ENCODE data around the gene TNFRSF6B. TPM values are rescaled to one million over a fixed set of nuclear protein-coding genes. Genes with fewer than 3 reads are reported as not detected.

The TNFRSF6B gene
- polyA plus RNA-seq, 1 of the 3 experiments (the other 2 are of a cell fraction): 9.4 TPM

- TF ChIP-seq POLR2AphosphoS5 (IDR thresholded peaks at IDR 0.05; ENCODE audit: low read depth, low read length) (0 out of 2 replicates have a peak, but pooled peaks have one; percentile 2), IRF3 (IDR thresholded peaks at IDR 0.05; ENCODE audit: low read depth, low read length) (no peak)
- no peak overlapping the region for H3K4me3 ChIP-seq (ENCODE audit: low read depth in 2 of 2, low read length in 1 of 2)
- H2AFZ ChIP-seq (ENCODE audit: low read depth): no peak overlapping the region
- H3K27me3 ChIP-seq (ENCODE audit: insufficient read depth): no peaks in the 10 kb centered on the region
- peak overlapping the region in 1 of 2 experiments; percentile 85; a peak in 2 of 4 replicates for H3K27ac ChIP-seq (ENCODE audit: low read depth in 2 of 2, low read length in 1 of 2)
- no peaks in the 10 kb centered on the region for H3K9me2 ChIP-seq
- 95% methylated on average over 16 of the region's 43 CpGs for WGBS (ENCODE audit: low lambda C conversion rate)
- no peaks in the 10 kb centered on the region for H3K9me3 ChIP-seq
- peak; percentile 38 for DNase-seq
- H3K4me2 ChIP-seq: no peak overlapping the region
- H3F3A ChIP-seq (replicated peaks; ENCODE audit: insufficient read depth): no peaks in the 10 kb centered on the region
- H4K20me1 ChIP-seq (ENCODE audit: insufficient read depth): no peaks in the 10 kb centered on the region
- ChIA-PET POLR2A (no interaction called here), CTCF (interaction anchor here (0.5 to 1.7 kb wide), 2 partner anchors 162 to 274 kb away, joined by 5 to 6 read pairs; no protein-coding TSS in a partner anchor)
- peaks cover 10 to 22% of the 10 kb centered on the region in 2 experiments for H3K36me3 ChIP-seq (replicated peaks in 1 of 2; ENCODE audit: control insufficient read depth in 1 of 2, insufficient read depth in 2 of 2, low read length in 1 of 2)
- H3K79me2 ChIP-seq (ENCODE audit: insufficient read depth): peaks cover 7% of the 10 kb centered on the region; the same call in 1 of the 2 replicates
- H3K4me1 ChIP-seq (ENCODE audit: control insufficient read depth in 1 of 2, insufficient read depth in 2 of 2, low read depth in 1 of 2, low read length in 1 of 2): peaks cover 22 to 30% of the 10 kb centered on the region in 2 experiments; a peak in 3 of 4 replicates
- H3K9ac ChIP-seq: no peak overlapping the region
Observed at GRCh38 chr20:63700199-63701050, 4.0 kb downstream of the TNFRSF6B start.

DNA sequence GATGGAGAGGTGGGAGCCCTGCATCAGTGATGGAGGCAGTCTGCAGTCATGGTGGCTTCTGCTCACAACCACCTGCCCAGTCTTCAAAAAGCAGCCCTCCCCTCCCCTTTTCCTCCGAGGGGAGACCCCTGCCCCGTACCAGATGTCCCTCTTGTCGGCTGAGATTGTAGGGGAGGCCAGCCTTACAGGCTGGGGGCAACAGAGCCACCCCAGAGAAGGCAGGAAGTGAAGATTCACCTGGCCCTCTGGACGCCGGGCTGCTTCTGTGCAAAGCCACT is 4.5 kb downstream of the TNFRSF6B start:
- H3K36me3 ChIP-seq (replicated peaks in 1 of 2; ENCODE audit: control insufficient read depth in 1 of 2, insufficient read depth in 2 of 2, low read length in 1 of 2): peaks cover 15 to 23% of the 10 kb centered on the region in 2 experiments
- peaks cover 22 to 29% of the 10 kb centered on the region in 2 experiments; a peak in 3 of 4 replicates for H3K4me1 ChIP-seq (ENCODE audit: control insufficient read depth in 1 of 2, insufficient read depth in 2 of 2, low read depth in 1 of 2, low read length in 1 of 2)
- POLR2A ChIA-PET: no interaction called here
- H3K9me2 ChIP-seq: no peaks in the 10 kb centered on the region
- H3K4me3 ChIP-seq (ENCODE audit: low read depth in 2 of 2, low read length in 1 of 2): no peak overlapping the region
- H3K9me3 ChIP-seq: no peaks in the 10 kb centered on the region
- H3K9ac ChIP-seq: no peak overlapping the region
- H3K4me2 ChIP-seq: no peak overlapping the region
- no peaks in the 10 kb centered on the region for H4K20me1 ChIP-seq (ENCODE audit: insufficient read depth)
- peaks cover 13% of the 10 kb centered on the region for H3K79me2 ChIP-seq (ENCODE audit: insufficient read depth)
- no CpG with 5 or more reads among the region's 5 CpGs for WGBS (ENCODE audit: low lambda C conversion rate)
- no peaks in the 10 kb centered on the region for H3F3A ChIP-seq (replicated peaks; ENCODE audit: insufficient read depth)
- CTCF ChIA-PET: interaction anchor here (0.5 to 1.7 kb wide), 3 partner anchors 86 to 275 kb away, joined by 4 to 6 read pairs (median 5); no protein-coding TSS in a partner anchor
- no peak for DNase-seq
- H3K27ac ChIP-seq (ENCODE audit: low read depth in 2 of 2, low read length in 1 of 2): no peak overlapping the region; a peak in 1 of 4 replicates
- H2AFZ ChIP-seq (ENCODE audit: low read depth): no peak overlapping the region
- no peaks in the 10 kb centered on the region for H3K27me3 ChIP-seq (ENCODE audit: insufficient read depth)
- TF ChIP-seq MEF2A (IDR thresholded peaks at IDR 0.05; ENCODE audit: borderline replicate concordance, low read depth): no peak
- TF ChIP-seq JUND (IDR thresholded peaks at IDR 0.05): no peak
- TF ChIP-seq YY1 (IDR thresholded peaks at IDR 0.05; ENCODE audit: low read depth): no peak
- TF ChIP-seq, protein P1, sequence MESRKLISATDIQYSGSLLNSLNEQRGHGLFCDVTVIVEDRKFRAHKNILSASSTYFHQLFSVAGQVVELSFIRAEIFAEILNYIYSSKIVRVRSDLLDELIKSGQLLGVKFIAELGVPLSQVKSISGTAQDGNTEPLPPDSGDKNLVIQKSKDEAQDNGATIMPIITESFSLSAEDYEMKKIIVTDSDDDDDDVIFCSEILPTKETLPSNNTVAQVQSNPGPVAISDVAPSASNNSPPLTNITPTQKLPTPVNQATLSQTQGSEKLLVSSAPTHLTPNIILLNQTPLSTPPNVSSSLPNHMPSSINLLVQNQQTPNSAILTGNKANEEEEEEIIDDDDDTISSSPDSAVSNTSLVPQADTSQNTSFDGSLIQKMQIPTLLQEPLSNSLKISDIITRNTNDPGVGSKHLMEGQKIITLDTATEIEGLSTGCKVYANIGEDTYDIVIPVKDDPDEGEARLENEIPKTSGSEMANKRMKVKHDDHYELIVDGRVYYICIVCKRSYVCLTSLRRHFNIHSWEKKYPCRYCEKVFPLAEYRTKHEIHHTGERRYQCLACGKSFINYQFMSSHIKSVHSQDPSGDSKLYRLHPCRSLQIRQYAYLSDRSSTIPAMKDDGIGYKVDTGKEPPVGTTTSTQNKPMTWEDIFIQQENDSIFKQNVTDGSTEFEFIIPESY (IDR thresholded peaks at IDR 0.05; ENCODE audit: borderline replicate concordance, low read depth): no peak
- TF ChIP-seq FOSL2 (IDR thresholded peaks at IDR 0.05; ENCODE audit: borderline replicate concordance, low read depth): no peak
- TF ChIP-seq CTCF (IDR thresholded peaks at IDR 0.05): no peak
- TF ChIP-seq, protein P2, sequence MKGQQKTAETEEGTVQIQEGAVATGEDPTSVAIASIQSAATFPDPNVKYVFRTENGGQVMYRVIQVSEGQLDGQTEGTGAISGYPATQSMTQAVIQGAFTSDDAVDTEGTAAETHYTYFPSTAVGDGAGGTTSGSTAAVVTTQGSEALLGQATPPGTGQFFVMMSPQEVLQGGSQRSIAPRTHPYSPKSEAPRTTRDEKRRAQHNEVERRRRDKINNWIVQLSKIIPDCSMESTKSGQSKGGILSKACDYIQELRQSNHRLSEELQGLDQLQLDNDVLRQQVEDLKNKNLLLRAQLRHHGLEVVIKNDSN (IDR thresholded peaks at IDR 0.05; ENCODE audit: borderline replicate concordance, low read depth): no peak
- TF ChIP-seq PBX3 (IDR thresholded peaks at IDR 0.05): no peak
- no peak for TF ChIP-seq GATA2 (CRISPR knock-in tag; IDR thresholded peaks at IDR 0.05)
- no peak for TF ChIP-seq MAX (IDR thresholded peaks at IDR 0.05; ENCODE audit: low read depth)
- no peak for TF ChIP-seq GABPA (IDR thresholded peaks at IDR 0.05; ENCODE audit: low read depth)
- no peak for TF ChIP-seq CHD2 (IDR thresholded peaks at IDR 0.05; ENCODE audit: low read length, partially characterized antibody)
- TF ChIP-seq RAD21 (IDR thresholded peaks at IDR 0.05; ENCODE audit: low read length): no peak
- TF ChIP-seq RFX5 (IDR thresholded peaks at IDR 0.05; ENCODE audit: low read length): no peak
- no peak for TF ChIP-seq ELF1 (IDR thresholded peaks at IDR 0.05)
- no peak for TF ChIP-seq EP300 (IDR thresholded peaks at IDR 0.05; ENCODE audit: borderline replicate concordance in 1 of 2, low read depth in 1 of 2, low read length in 1 of 2)

Measured in SK-N-SH (cell line).